22Rv1 (cell line): Measurements from ENCODE around the gene GNL1.

Experiments used
- ZFX ChIP-seq: fragments of 450-650 bp; IDR thresholded peaks from 2 replicates; pipeline ENCODE4 v1.6.1; 2017; ENCODE audit warnings: antibody characterized with exemption, borderline replicate concordance
- TF ChIP-seq, protein P1 (sequence below): fragments of 450-650 bp; IDR thresholded peaks from 2 replicates; pipeline ENCODE4 v1.5.1; 2017; ENCODE audit warnings: mild to moderate bottlenecking

DNA sequence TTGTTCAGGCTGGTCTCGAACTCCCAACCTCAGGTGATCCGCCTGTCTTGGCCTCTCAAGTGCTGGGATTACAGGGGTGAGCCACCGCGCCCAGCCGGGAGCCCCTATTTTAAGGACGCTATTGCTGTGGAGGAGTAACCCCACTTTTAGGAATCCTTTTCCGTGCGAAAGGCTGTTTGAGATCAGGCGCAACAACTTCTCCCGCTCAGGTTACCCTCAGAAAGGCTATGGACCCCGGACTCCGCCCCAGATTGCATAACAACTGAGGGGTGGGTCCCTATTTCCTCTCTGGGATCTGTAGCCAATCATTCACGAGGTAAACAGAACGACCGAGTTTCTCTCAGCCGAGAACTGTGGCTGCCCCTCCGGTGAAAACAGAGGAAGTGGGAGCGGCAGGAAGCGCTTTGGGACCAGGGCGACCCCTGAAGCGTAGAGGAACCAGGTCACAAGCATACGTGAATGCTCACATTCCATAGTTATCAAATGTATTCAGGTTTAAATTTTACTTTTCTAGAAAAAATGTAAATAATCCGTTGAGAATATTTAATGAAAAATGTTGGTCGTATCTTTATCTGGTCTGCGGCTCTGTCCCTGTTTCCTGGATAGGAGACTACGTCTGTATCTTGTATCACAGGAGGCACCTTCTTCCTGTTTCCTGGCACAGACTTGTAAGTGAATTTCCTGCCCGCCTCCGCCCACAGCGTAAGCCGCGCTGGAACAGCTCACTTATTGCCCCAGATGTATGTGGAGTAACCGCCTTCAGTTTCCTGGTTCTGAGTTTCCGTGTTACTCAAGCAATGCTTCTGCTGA, 40.1 kb downstream of the GNL1 start:
- TF ChIP-seq, protein P1, sequence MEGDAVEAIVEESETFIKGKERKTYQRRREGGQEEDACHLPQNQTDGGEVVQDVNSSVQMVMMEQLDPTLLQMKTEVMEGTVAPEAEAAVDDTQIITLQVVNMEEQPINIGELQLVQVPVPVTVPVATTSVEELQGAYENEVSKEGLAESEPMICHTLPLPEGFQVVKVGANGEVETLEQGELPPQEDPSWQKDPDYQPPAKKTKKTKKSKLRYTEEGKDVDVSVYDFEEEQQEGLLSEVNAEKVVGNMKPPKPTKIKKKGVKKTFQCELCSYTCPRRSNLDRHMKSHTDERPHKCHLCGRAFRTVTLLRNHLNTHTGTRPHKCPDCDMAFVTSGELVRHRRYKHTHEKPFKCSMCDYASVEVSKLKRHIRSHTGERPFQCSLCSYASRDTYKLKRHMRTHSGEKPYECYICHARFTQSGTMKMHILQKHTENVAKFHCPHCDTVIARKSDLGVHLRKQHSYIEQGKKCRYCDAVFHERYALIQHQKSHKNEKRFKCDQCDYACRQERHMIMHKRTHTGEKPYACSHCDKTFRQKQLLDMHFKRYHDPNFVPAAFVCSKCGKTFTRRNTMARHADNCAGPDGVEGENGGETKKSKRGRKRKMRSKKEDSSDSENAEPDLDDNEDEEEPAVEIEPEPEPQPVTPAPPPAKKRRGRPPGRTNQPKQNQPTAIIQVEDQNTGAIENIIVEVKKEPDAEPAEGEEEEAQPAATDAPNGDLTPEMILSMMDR: no peak
- no peak for TF ChIP-seq ZFX
